Pancreas (tissue), 10 donors: ENCODE results near the gene IRX3. TPM values are rescaled to one million over a fixed set of nuclear protein-coding genes. Genes with fewer than 3 reads are reported as not detected.

Experiments used
- ATAC-seq, 4 donors: fragments of 200-7000 bp; cut with Tn5 transposase; one replicate each; pipeline versions ENCODE4 v1.8.0 to v1.9.1; 2020; ENCODE audit warnings: mild to moderate bottlenecking in 4 of 4, moderate library complexity in 4 of 4
- DNase-seq, 6 donors: peaks; one replicate each; pipeline ENCODE4 v3.0.0-alpha.2; 2020
- FAIRE-seq: peaks from 2 replicates; lab custom pipeline; 2012; peaks lifted over from hg19 to GRCh38; lab: Jason Lieb, UNC
- H3K27ac ChIP-seq, 4 donors: fragments of 200-600 bp; sonication (generic); 1 replicate in 3 of 4; 2 replicates in 1 of 4; pipeline versions ENCODE4 v1.5.0 to v1.8.0; 2020
- H3K27me3 ChIP-seq, 4 donors: fragments of 200-600 bp; one replicate each; pipeline ENCODE4 v1.8.0; 2021
- H3K36me3 ChIP-seq, 3 donors: fragments of 200-600 bp; sonication (generic) in 1 of 3; one replicate each; pipeline versions ENCODE4 v1.5.0 to v1.8.0; 2020 to 2021
- H3K4me1 ChIP-seq, 3 donors: fragments of 200-600 bp; one replicate each; pipeline ENCODE4 v1.8.0; 2021
- H3K4me3 ChIP-seq, 4 donors: fragments of 200-600 bp; sonication (generic) in 2 of 4; one replicate each; pipeline versions ENCODE4 v1.5.0 to v1.8.0; 2020 to 2021
- H3K9me3 ChIP-seq, 4 donors: fragments of 200-600 bp; one replicate each; pipeline ENCODE4 v1.8.0; 2021
- WGBS, 2 donors: extraction: QIAGEN DNeasy Blood & Tissue Kit; methylation state at CpG; one replicate each; pipeline ENCODE4 v1.1.7; 2013; 5-methylcytosine and 5-hydroxymethylcytosine counted together
- intact Hi-C, 3 donors: fragments of 100-400 bp; cut with DNase I; formaldehyde crosslinking; loops; one replicate each; pipeline versions ENCODE4 v1.11.1 to v1.14.2; 2022
- polyA plus RNA-seq, 2 donors: library from polyadenylated mRNA; stranded (reverse); fragments of 200-250 nt; gene quantifications; one replicate each; pipeline ENCODE4 v1.2.3, GENCODE V29; 2013
- total RNA-seq, 6 donors: library from RNA; stranded (reverse); fragmentation: NEBNext Ultra II Directional in 4 of 6; extraction: Animal tissue kit (Norgen Biotek cat#: 25700) in 4 of 6; gene quantifications; one replicate each; pipeline versions ENCODE4 v1.2.1 to v1.2.4, GENCODE V29; 2021 to 2023
- TF ChIP-seq, protein P1 (sequence below), 4 donors: fragments of 200-600 bp; sonication (generic) in 3 of 4; IDR thresholded peaks; one replicate each; pipeline versions ENCODE4 v1.5.0 to v1.8.0; 2021; ENCODE audit warnings: antibody characterized with exemption in 4 of 4
- donor health status: healthy with polysubstance abuse.
- donor health status: DM: no; HTN: no; CAD: no; lungs with moderate emphysema.
- donor health status: DM: no; HTN: no; CAD: no.
- donor health status: control.
- donor health status: control.
- donor health status: Bipolar disorder and iron deficiency.
- donor health status: DM: yes; HTN: yes; CAD: no.
- donor health status: DM: no; HTN: no; CAD: no.
- donor health status: DM: no; HTN: no; CAD: no.
- donor health status: DM: yes; HTN: yes; CAD: no.

Gene IRX3
- total and polyA plus RNA-seq, 8 donors: 0.87 to 4.0 (median 2.0) TPM

- H3K4me3 ChIP-seq: no peak overlapping the region
- no peaks in the 10 kb centered on the region for H3K36me3 ChIP-seq
- peaks cover 0 to 43% (median 2%) of the 10 kb centered on the region in 4 donors for H3K27me3 ChIP-seq
- ATAC-seq: no peak
- no peak for FAIRE-seq
- H3K4me1 ChIP-seq: peaks cover 0 to 3% (median 0%) of the 10 kb centered on the region in 3 donors
- no peak overlapping the region for H3K27ac ChIP-seq
- intact Hi-C loops: loop anchor here in 2 of 3 donors (10.0 kb wide), 2 partner anchors 646 to 656 kb away; partner anchors contain the start of gene IRX5 (in 1 of the 2)
- no peaks in the 10 kb centered on the region for H3K9me3 ChIP-seq
- WGBS, 2 donors: 8 to 24% methylated on average over 21 to 25 of the region's 25 CpGs
- no peak for DNase-seq
- TF ChIP-seq, protein P1, sequence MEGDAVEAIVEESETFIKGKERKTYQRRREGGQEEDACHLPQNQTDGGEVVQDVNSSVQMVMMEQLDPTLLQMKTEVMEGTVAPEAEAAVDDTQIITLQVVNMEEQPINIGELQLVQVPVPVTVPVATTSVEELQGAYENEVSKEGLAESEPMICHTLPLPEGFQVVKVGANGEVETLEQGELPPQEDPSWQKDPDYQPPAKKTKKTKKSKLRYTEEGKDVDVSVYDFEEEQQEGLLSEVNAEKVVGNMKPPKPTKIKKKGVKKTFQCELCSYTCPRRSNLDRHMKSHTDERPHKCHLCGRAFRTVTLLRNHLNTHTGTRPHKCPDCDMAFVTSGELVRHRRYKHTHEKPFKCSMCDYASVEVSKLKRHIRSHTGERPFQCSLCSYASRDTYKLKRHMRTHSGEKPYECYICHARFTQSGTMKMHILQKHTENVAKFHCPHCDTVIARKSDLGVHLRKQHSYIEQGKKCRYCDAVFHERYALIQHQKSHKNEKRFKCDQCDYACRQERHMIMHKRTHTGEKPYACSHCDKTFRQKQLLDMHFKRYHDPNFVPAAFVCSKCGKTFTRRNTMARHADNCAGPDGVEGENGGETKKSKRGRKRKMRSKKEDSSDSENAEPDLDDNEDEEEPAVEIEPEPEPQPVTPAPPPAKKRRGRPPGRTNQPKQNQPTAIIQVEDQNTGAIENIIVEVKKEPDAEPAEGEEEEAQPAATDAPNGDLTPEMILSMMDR (IDR thresholded peaks at IDR 0.05): no peak
These were observed 2.3 kb upstream of the IRX3 start for GRCh38 chr16:54288835-54289241.

- H3K27ac ChIP-seq: no peak overlapping the region
- no peak for ATAC-seq
- H3K9me3 ChIP-seq: no peaks in the 10 kb centered on the region
- peaks cover 0 to 3% (median 0%) of the 10 kb centered on the region in 3 donors for H3K4me1 ChIP-seq
- no peak overlapping the region for H3K4me3 ChIP-seq
- no peak for FAIRE-seq
- H3K36me3 ChIP-seq: no peaks in the 10 kb centered on the region
- intact Hi-C loops: loop anchor here in 2 of 3 donors (10.0 kb wide), 2 partner anchors 647 to 657 kb away; partner anchors contain the start of gene IRX5 (in 1 of the 2)
- DNase-seq: no peak
- TF ChIP-seq, protein P1 (IDR thresholded peaks at IDR 0.05): no peak
- H3K27me3 ChIP-seq: peaks cover 0 to 48% (median 2%) of the 10 kb centered on the region in 4 donors
- WGBS, 2 donors: 17 to 21% methylated on average over 36 to 38 of the region's 38 CpGs
These were observed 1.6 kb upstream of the IRX3 start for GRCh38 chr16:54288030-54288834.

DNA sequence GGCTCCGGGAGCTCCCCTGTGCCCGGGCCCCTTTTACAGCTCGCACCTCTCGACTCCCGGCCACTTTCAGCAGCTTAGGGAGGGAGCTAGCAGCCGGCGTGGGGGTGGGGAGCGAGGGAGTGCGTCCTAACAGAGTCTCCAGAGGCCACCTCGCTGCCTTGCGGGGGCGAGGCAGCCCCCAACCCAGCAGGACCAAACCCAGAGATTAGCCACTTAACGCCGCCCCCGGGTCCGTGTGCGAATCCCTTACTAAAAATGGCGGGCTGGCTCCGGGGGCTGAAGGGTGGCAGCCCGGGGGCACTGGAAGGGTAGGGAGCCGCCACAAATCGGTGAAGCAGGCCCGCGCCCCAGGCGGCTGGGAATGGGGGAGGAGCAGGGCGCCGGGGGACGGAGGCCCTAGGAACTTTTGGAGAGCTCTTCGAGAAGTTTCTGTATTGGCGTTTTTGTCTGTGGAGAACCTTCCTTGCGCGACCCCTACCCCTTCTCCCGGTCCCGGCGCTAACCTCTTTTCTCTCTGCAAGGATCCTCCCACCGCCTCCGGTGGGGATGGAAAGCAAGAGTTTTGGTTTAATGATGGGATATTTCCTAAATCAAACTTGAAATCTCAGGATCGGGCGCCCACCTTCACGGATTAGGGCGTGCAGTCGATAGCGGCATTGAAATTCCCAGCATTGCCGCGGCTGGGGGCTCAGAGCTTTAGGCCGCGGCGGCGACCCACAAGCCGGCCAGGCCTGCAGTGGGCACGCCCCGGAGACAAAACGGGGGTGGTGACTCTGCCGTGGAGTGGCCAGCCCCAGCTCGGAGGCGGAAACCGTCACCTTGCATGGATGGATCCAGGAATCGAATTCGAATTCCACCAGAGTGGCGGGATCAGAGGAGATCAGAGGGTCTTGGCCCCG, 793 bp upstream of the IRX3 start:
- TF ChIP-seq, protein P1 (IDR thresholded peaks at IDR 0.05): no peak
- peak in 1 of 6 donors; percentile 14 for DNase-seq
- intact Hi-C loops: loop anchor here in 2 of 3 donors (10.0 kb wide), 2 partner anchors 647 to 657 kb away; partner anchors contain the start of gene IRX5 (in 1 of the 2)
- peaks cover 0 to 3% (median 0%) of the 10 kb centered on the region in 3 donors for H3K4me1 ChIP-seq
- ATAC-seq: no peak
- H3K36me3 ChIP-seq: no peaks in the 10 kb centered on the region
- WGBS, 2 donors: 5 to 8% methylated on average over 58 to 61 of the region's 61 CpGs
- FAIRE-seq: no peak
- H3K27ac ChIP-seq: peak overlapping the region in 1 of 4 donors; percentile 27
- peak overlapping the region; percentile 21 to 56 (median 38) for H3K4me3 ChIP-seq
- H3K9me3 ChIP-seq: no peaks in the 10 kb centered on the region
- H3K27me3 ChIP-seq: peaks cover 0 to 55% (median 2%) of the 10 kb centered on the region in 4 donors

DNA sequence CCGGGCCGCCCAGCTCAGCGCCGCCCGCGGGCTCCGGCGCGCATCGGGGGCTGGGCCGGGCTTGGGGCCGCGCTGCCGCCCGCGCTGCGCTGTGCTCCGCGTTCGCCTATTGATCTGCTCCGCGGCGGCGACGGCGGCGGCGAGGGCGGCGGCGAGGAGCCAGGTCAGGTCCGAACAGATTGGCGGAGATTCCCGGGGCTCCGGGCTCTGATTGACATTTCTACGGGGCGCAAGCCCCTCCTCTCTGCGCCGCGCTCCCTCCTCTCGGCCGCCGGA, 559 bp downstream of the IRX3 start:
- peak in 3 of 6 donors; percentile 55 to 59 (median 58) for DNase-seq
- Histone ChIP-seq H3K27ac (peak overlapping the region in 2 of 4 donors; percentile 55 to 56), H3K4me1 (peaks cover 0 to 3% (median 0%) of the 10 kb centered on the region in 3 donors), H3K4me3 (peak overlapping the region; percentile 21 to 56 (median 38)), H3K36me3 (no peaks in the 10 kb centered on the region), H3K9me3 (no peaks in the 10 kb centered on the region), H3K27me3 (peaks cover 0 to 51% (median 2%) of the 10 kb centered on the region in 4 donors)
- intact Hi-C loops: loop anchor here in 2 of 3 donors (10.0 kb wide), 2 partner anchors 649 to 659 kb away; partner anchors contain the start of gene IRX5 (in 1 of the 2)
- peak in 2 of 4 donors; percentile 52 to 57 for ATAC-seq
- 0 to 1% methylated on average over 19 to 43 of the region's 43 CpGs for WGBS, 2 donors
- FAIRE-seq: no peak
- TF ChIP-seq, protein P1 (IDR thresholded peaks at IDR 0.05): no peak
